ENCODE results near the gene REEP5. TPM values are rescaled to one million over a fixed set of nuclear protein-coding genes. Genes with fewer than 3 reads are reported as not detected.

The REEP5 gene
- total and polyA plus RNA-seq, 2 of the 4 experiments (the other 2 are of a cell fraction) = 49.3 to 82.0 TPM

- Histone ChIP-seq H3K56ac (ENCODE audit: extremely low read depth, insufficient read depth, low read length) (no peak overlapping the region), H4K8ac (ENCODE audit: low read depth in 2 of 2, low read length in 2 of 2) (no peak overlapping the region), H3K18ac (ENCODE audit: low read depth, low read length) (no peak overlapping the region), H3K4me1 (ENCODE audit: control insufficient read depth, insufficient read depth, low read length) (peaks cover 5% of the 10 kb centered on the region; the same call in 1 of the 2 replicates), H3K23ac (ENCODE audit: low read depth, low read length) (no peak overlapping the region), H2AK5ac (ENCODE audit: low read depth, low read length) (no peak overlapping the region), H4K20me1 (ENCODE audit: insufficient read depth, low read length) (peaks cover 12% of the 10 kb centered on the region; the same call in 1 of the 2 replicates), H3K27me3 (ENCODE audit: control insufficient read depth, insufficient read depth, low read length) (no peaks in the 10 kb centered on the region), H4K5ac (ENCODE audit: low read depth, low read length) (no peak overlapping the region), H3K4me2 (ENCODE audit: low read depth, low read length) (no peak overlapping the region), H2BK5ac (ENCODE audit: low read depth, low read length, poor library complexity, severe bottlenecking) (no peak overlapping the region), H3K14ac (replicated peaks; ENCODE audit: low read depth, low read length) (no peak overlapping the region), H3K4me3 (ENCODE audit: insufficient read depth, low read depth, low read length) (no peak overlapping the region), H3K36me3 (ENCODE audit: control insufficient read depth, insufficient read depth, low read length) (peaks cover 20% of the 10 kb centered on the region), H3K79me1 (ENCODE audit: low read depth in 1 of 2, low read length in 2 of 2) (peaks cover 27 to 45% of the 10 kb centered on the region in 2 experiments; a peak in 3 of 4 replicates), H3K4ac (ENCODE audit: low read depth, low read length) (no peak overlapping the region), H2BK20ac (ENCODE audit: low read depth, low read length) (no peak overlapping the region), H2BK120ac (ENCODE audit: low read depth, low read length) (no peak overlapping the region), H3K9me3 (ENCODE audit: control insufficient read depth, insufficient read depth, low read length) (no peaks in the 10 kb centered on the region), H3K9me1 (ENCODE audit: insufficient read depth, low read length) (peaks cover 7% of the 10 kb centered on the region), H2AK9ac (replicated peaks; ENCODE audit: low read depth, low read length, poor library complexity) (no peak overlapping the region), H2AFZ (replicated peaks; ENCODE audit: low read length, poor library complexity) (no peak overlapping the region), H3K27ac (ENCODE audit: insufficient read depth, low read length) (no peak overlapping the region), H4K91ac (ENCODE audit: insufficient read depth, low read depth, low read length) (no peak overlapping the region), H2BK15ac (ENCODE audit: low read depth, low read length) (no peak overlapping the region), H3K9ac (ENCODE audit: low read depth, low read length) (no peak overlapping the region)
- intact Hi-C loops (cut with micrococcal nuclease) (no loop called here), in situ Hi-C loops (cut with MboI; ENCODE audit: low sequenced_read_pairs) (no loop called here), dilution Hi-C loops (cut with HindIII; ENCODE audit: low sequenced_read_pairs, unreplicated experiment) (no loop called here)
- no TSS peak for BruUV-seq (replicated peaks)
- DNase-seq (no peak), ATAC-seq (ENCODE audit: low read depth) (no peak)
- TF ChIP-seq CTCF (conservative IDR thresholded peaks at IDR 0.05; ENCODE audit: low read depth, low read length) (no peak), BHLHE40 (IDR thresholded peaks at IDR 0.05; ENCODE audit: low read depth, low read length) (no peak), MAZ (IDR thresholded peaks at IDR 0.05; ENCODE audit: borderline replicate concordance, low read depth, low read length) (no peak), RAD21 (IDR thresholded peaks at IDR 0.05; ENCODE audit: low read length) (no peak)
- ChIA-PET POLR2A (ENCODE audit: unreplicated experiment) (no interaction called here), CTCF (no interaction called here)
- WGBS, 2 experiments (ENCODE audit: extremely low coverage in 2 of 2, insufficient read length in 1 of 2) = no CpG with 5 or more reads among the region's 2 CpGs
Observed at GRCh38 chr5:112876362-112876761, 45.7 kb downstream of the REEP5 start.
